ENCODE results near the gene UBALD1.
A peak's percentile ranks its signal among the peaks of the same experiment; 100 is the strongest.

UBALD1 gene

GRCh38 chr16:4616047-4616811 is 1.5 kb upstream of the UBALD1 start:
- peak; percentile 99 for DNase-seq (ENCODE audit: low read depth)

- no peak for DNase-seq (ENCODE audit: low read depth)
These were observed 827 bp upstream of the UBALD1 start for GRCh38 chr16:4615384-4616046.

GRCh38 chr16:4613636-4614570 is 785 bp downstream of the UBALD1 start:
- DNase-seq (ENCODE audit: low read depth), result no peak

- DNase-seq (ENCODE audit: low read depth), result no peak
These were observed 1.6 kb downstream of the UBALD1 start for GRCh38 chr16:4612977-4613635.

GRCh38 chr16:4612474-4612931 is 2.2 kb downstream of the UBALD1 start:
- no peak for DNase-seq (ENCODE audit: low read depth)

- no peak for DNase-seq (ENCODE audit: low read depth)
These were observed 3.2 kb downstream of the UBALD1 start for GRCh38 chr16:4611337-4612021.

- no peak for DNase-seq (ENCODE audit: low read depth)
These were observed 4.4 kb downstream of the UBALD1 start for GRCh38 chr16:4610011-4611005.

GRCh38 chr16:4609200-4610010 is 5.3 kb downstream of the UBALD1 start:
- no peak for DNase-seq (ENCODE audit: low read depth)

GRCh38 chr16:4608704-4608980 is 6.0 kb downstream of the UBALD1 start:
- no peak for DNase-seq (ENCODE audit: low read depth)

GRCh38 chr16:4607841-4608703 is 6.6 kb downstream of the UBALD1 start:
- DNase-seq (ENCODE audit: low read depth), result no peak

- no peak for DNase-seq (ENCODE audit: low read depth)
These were observed 8.3 kb downstream of the UBALD1 start for GRCh38 chr16:4606354-4606753.

GRCh38 chr16:4604401-4604800 is 10.3 kb downstream of the UBALD1 start:
- no peak for DNase-seq (ENCODE audit: low read depth)

- DNase-seq (ENCODE audit: low read depth), result no peak
These were observed 11.0 kb downstream of the UBALD1 start for GRCh38 chr16:4603624-4604170.

GRCh38 chr16:4602331-4602730 is 12.4 kb downstream of the UBALD1 start:
- DNase-seq (ENCODE audit: low read depth), result no peak

- no peak for DNase-seq (ENCODE audit: low read depth)
These were observed 12.9 kb downstream of the UBALD1 start for GRCh38 chr16:4601864-4602186.

GRCh38 chr16:4601036-4601863 is 13.4 kb downstream of the UBALD1 start:
- DNase-seq (ENCODE audit: low read depth), result no peak

GRCh38 chr16:4599545-4599944 is 15.1 kb downstream of the UBALD1 start:
- no peak for DNase-seq (ENCODE audit: low read depth)
